Natural killer cell (primary cell): ENCODE results near the gene MAGEH1. TPM values are rescaled to one million over a fixed set of nuclear protein-coding genes. Genes with fewer than 3 reads are reported as not detected.
A peak's percentile ranks its signal among the peaks of the same experiment; 100 is the strongest.
"Not testable (repeated sequence)": the region's sequence is repeated elsewhere in the genome, so short reads cannot be mapped to it uniquely, and the experiment has no call there.

ENCODE experiments used
- ATAC-seq, 3 donors: fragments of 150-1000 bp in 2 of 3; fragments of 200-7000 bp in 1 of 3; cut with Tn5 transposase; 1 replicate in 1 of 3; 2 replicates in 2 of 3; pipeline ENCODE4 v1.10.0; 2021; ENCODE audit warnings: mild to moderate bottlenecking in 2 of 3, moderate library complexity in 2 of 3
- DNase-seq, 2 donors: peaks; one replicate each; pipeline versions ENCODE4 v3.0.0 to v3.0.0-alpha.2; 2013 to 2021; ENCODE audit warnings: mixed read lengths in 1 of 2
- H3K27ac ChIP-seq: one replicate; pipeline ENCODE4 v1.5.1; 2013; ENCODE audit warnings: mild to moderate bottlenecking, low read length
- H3K27me3 ChIP-seq: one replicate; pipeline ENCODE4 v1.6.1; 2013; ENCODE audit warnings: low read length; ENCODE audit not compliant: control insufficient read depth, insufficient read depth
- H3K36me3 ChIP-seq: one replicate; pipeline ENCODE4 v1.6.1; 2013; ENCODE audit warnings: low read length; ENCODE audit not compliant: control insufficient read depth, insufficient read depth
- H3K4me1 ChIP-seq: one replicate; pipeline ENCODE4 v1.6.1; 2013; ENCODE audit warnings: low read length; ENCODE audit not compliant: control insufficient read depth, insufficient read depth
- H3K4me3 ChIP-seq: one replicate; pipeline ENCODE4 v1.5.1; 2013; ENCODE audit warnings: low read length
- H3K9me3 ChIP-seq: one replicate; pipeline ENCODE4 v1.6.1; 2013; ENCODE audit warnings: low read length; ENCODE audit not compliant: control insufficient read depth, insufficient read depth
- H3K27ac Mint-ChIP-seq, 2 donors: one replicate each; pipeline ENCODE4 v1.8.0; 2022; ENCODE audit warnings: mild to moderate bottlenecking in 2 of 2, mixed read lengths in 2 of 2, moderate library complexity in 1 of 2
- H3K27me3 Mint-ChIP-seq, 2 donors: one replicate each; pipeline ENCODE4 v1.8.0; 2022; ENCODE audit warnings: low read depth in 2 of 2, mixed read lengths in 2 of 2
- H3K36me3 Mint-ChIP-seq: one replicate; pipeline ENCODE4 v1.8.0; 2022; ENCODE audit warnings: mixed read lengths
- H3K4me1 Mint-ChIP-seq, 2 donors: one replicate each; pipeline ENCODE4 v1.8.0; 2022; ENCODE audit warnings: mixed read lengths in 2 of 2
- H3K4me3 Mint-ChIP-seq: one replicate; pipeline ENCODE4 v1.8.0; 2022; ENCODE audit warnings: mild to moderate bottlenecking, moderate library complexity, mixed read lengths
- H3K9me3 Mint-ChIP-seq, 2 donors: one replicate each; pipeline ENCODE4 v1.8.0; 2022; ENCODE audit warnings: mixed read lengths in 2 of 2
- CTCF ChIP-seq: fragments of 200-600 bp; IDR thresholded peaks from one replicate; pipeline ENCODE4 v1.8.0; 2022; ENCODE audit warnings: antibody characterized with exemption
- WGBS: methylation state at CpG from one replicate; pipeline ENCODE4 v1.1.7; 2013; ENCODE audit warnings: missing lambda C conversion rate; ENCODE audit not compliant: insufficient coverage; 5-methylcytosine and 5-hydroxymethylcytosine counted together
- intact Hi-C: fragments of 100-400 bp; cut with micrococcal nuclease; formaldehyde crosslinking; loops from one replicate; pipeline ENCODE4 v1.14.2; 2022
- total RNA-seq, 4 donors: library from RNA; stranded (reverse); fragments of 120-200 nt in 1 of 4; gene quantifications; one replicate each; pipeline versions ENCODE4 v1.2.3 to v1.2.4, GENCODE V29; 2013 to 2022

Gene MAGEH1, protein sequence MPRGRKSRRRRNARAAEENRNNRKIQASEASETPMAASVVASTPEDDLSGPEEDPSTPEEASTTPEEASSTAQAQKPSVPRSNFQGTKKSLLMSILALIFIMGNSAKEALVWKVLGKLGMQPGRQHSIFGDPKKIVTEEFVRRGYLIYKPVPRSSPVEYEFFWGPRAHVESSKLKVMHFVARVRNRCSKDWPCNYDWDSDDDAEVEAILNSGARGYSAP
- total RNA-seq, result 10 to 100 TPM; 10.7 to 13.0 (median 12.9) TPM
- 21.0 TPM for total RNA-seq (2013)

GRCh38 chrX:55451990-55452832, at the start of gene MAGEH1:
Gene MAGEH1, plus strand, starts transcription at chrX:55452127. Its CDS starts 248 bp downstream, at chrX:55452375.
- Mint-ChIP-seq H3K9me3 (no peaks in the 10 kb centered on the region), H3K4me1 (peaks cover 18 to 24% of the 10 kb centered on the region in 2 donors), H3K27me3 (peaks cover 4 to 10% of the 10 kb centered on the region in 2 donors), H3K4me3 (peak within 1 kb of the TSS; percentile 93), H3K27ac (peak within 1 kb of the TSS; percentile 90 to 93), H3K36me3 (no peaks in the 10 kb centered on the region)
- Histone ChIP-seq H3K36me3 (no peaks in the 10 kb centered on the region), H3K4me1 (peaks cover 12% of the 10 kb centered on the region), H3K27ac (peak within 1 kb of the TSS; percentile 89), H3K4me3 (peak within 1 kb of the TSS; percentile 61), H3K9me3 (no peaks in the 10 kb centered on the region), H3K27me3 (no peaks in the 10 kb centered on the region)
- DNase-seq (peak; percentile 53 to 90), ATAC-seq (peak; percentile 88 to 93 (median 91))
- TF ChIP-seq CTCF, result no peak
- intact Hi-C loops, result no loop called here
- 0% methylated on average over 43 of the region's 43 CpGs for WGBS

GRCh38 chrX:55427079-55427478, 24.8 kb upstream of the MAGEH1 start:
- H3K36me3 Mint-ChIP-seq, intact Hi-C loops, H3K27ac ChIP-seq, H3K27me3 ChIP-seq, H3K4me1 ChIP-seq, H3K36me3 ChIP-seq, H3K27ac Mint-ChIP-seq, H3K9me3 Mint-ChIP-seq, ATAC-seq, H3K4me3 Mint-ChIP-seq, H3K9me3 ChIP-seq, H3K4me1 Mint-ChIP-seq, H3K4me3 ChIP-seq: not testable (repeated sequence)
- peaks cover 11 to 20% of the 10 kb centered on the region in 2 donors for H3K27me3 Mint-ChIP-seq
- DNase-seq, result peak in 1 of 2 donors; percentile 20
- WGBS, result 68% methylated on average over 4 of the region's 4 CpGs

GRCh38 chrX:55443468-55443867, 8.5 kb upstream of the MAGEH1 start:
- intact Hi-C loops, DNase-seq, H3K27ac Mint-ChIP-seq, H3K27ac ChIP-seq, H3K4me1 ChIP-seq, H3K27me3 ChIP-seq, H3K9me3 ChIP-seq, H3K36me3 ChIP-seq, H3K4me3 Mint-ChIP-seq, H3K9me3 Mint-ChIP-seq, ATAC-seq, H3K4me3 ChIP-seq, H3K36me3 Mint-ChIP-seq, H3K4me1 Mint-ChIP-seq: not testable (repeated sequence)
- H3K27me3 Mint-ChIP-seq, result peaks cover 29 to 44% of the 10 kb centered on the region in 2 donors
- WGBS, result 91% methylated on average over 5 of the region's 5 CpGs

- TF ChIP-seq CTCF, result no peak
- no peaks in the 10 kb centered on the region for H3K36me3 ChIP-seq
- peaks cover 18 to 24% of the 10 kb centered on the region in 2 donors for H3K4me1 Mint-ChIP-seq
- H3K9me3 ChIP-seq, result no peaks in the 10 kb centered on the region
- DNase-seq (peak in 1 of 2 donors; percentile 10), ATAC-seq (no peak)
- peaks cover 12% of the 10 kb centered on the region for H3K4me1 ChIP-seq
- H3K27me3 Mint-ChIP-seq, result peaks cover 16 to 28% of the 10 kb centered on the region in 2 donors
- no peak overlapping the region for H3K4me3 Mint-ChIP-seq
- no peaks in the 10 kb centered on the region for H3K27me3 ChIP-seq
- H3K9me3 Mint-ChIP-seq, result no peaks in the 10 kb centered on the region
- 69% methylated on average over 5 of the region's 5 CpGs for WGBS
- intact Hi-C loops, result no loop called here
- no peaks in the 10 kb centered on the region for H3K36me3 Mint-ChIP-seq
- H3K27ac Mint-ChIP-seq, result no peak overlapping the region
- H3K4me3 ChIP-seq, result no peak overlapping the region
- no peak overlapping the region for H3K27ac ChIP-seq
Observed at GRCh38 chrX:55450259-55450658, 1.7 kb upstream of the MAGEH1 start.
